Thyroid gland (tissue), 4 donors: ENCODE measurements around the gene KIF1C.

ENCODE experiments used
- POLR2A ChIP-seq, 2 donors: fragments of 450-650 bp; IDR thresholded peaks; one replicate each; pipeline ENCODE4 v1.6.1; 2017; ENCODE audit warnings: antibody characterized with exemption in 2 of 2, mild to moderate bottlenecking in 2 of 2, moderate library complexity in 1 of 2
- TF ChIP-seq, protein P1 (sequence below), 6 experiments: fragments of 200-600 bp in 3 of 6; fragments of 450-650 bp in 3 of 6; sonication (generic) in 3 of 6; IDR thresholded peaks; one replicate each; pipeline ENCODE4 v1.5.1; 2016 to 2019; ENCODE audit warnings: antibody characterized with exemption in 6 of 6, mild to moderate bottlenecking in 2 of 6, inconsistent platforms in 1 of 6, moderate library complexity in 1 of 6

DNA sequence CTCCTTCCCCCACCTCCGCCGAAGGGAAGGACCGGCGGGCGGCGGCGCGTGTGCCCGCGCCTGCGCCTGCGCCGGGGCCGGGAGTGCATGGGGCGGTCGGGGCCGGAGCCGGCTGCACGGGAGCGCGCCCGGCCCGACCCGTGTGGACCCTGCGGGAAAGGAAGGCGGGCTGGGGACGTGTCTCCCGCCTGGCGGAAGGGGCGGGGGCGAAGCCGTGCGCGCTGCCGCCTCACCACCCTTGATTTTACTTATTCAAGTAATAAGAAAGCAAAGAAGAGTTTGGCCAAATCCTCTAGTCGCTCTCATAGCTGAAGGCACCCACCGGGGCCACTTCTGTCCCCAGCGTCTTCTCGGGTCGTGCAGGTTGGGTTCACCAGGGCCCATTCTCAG, 48.8 kb upstream of the KIF1C start:
- TF ChIP-seq, protein P1, sequence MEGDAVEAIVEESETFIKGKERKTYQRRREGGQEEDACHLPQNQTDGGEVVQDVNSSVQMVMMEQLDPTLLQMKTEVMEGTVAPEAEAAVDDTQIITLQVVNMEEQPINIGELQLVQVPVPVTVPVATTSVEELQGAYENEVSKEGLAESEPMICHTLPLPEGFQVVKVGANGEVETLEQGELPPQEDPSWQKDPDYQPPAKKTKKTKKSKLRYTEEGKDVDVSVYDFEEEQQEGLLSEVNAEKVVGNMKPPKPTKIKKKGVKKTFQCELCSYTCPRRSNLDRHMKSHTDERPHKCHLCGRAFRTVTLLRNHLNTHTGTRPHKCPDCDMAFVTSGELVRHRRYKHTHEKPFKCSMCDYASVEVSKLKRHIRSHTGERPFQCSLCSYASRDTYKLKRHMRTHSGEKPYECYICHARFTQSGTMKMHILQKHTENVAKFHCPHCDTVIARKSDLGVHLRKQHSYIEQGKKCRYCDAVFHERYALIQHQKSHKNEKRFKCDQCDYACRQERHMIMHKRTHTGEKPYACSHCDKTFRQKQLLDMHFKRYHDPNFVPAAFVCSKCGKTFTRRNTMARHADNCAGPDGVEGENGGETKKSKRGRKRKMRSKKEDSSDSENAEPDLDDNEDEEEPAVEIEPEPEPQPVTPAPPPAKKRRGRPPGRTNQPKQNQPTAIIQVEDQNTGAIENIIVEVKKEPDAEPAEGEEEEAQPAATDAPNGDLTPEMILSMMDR (IDR thresholded peaks at IDR 0.05), result peak in 2 of 6 experiments; percentile 9 to 15
- TF ChIP-seq POLR2A (IDR thresholded peaks at IDR 0.05), result peak; percentile 39 to 66
